Nephron (organoid): ENCODE results near the gene SMAD3.

ENCODE experiments used
- H3K27ac Mint-ChIP-seq, 3 experiments: 2 replicates each; pipeline ENCODE4 v1.8.0; 2020; ENCODE audit warnings: mixed read lengths in 3 of 3, mild to moderate bottlenecking in 2 of 3, moderate library complexity in 1 of 3
- H3K27me3 Mint-ChIP-seq: 2 replicates; pipeline ENCODE4 v1.8.0; 2021; ENCODE audit warnings: low read depth, mild to moderate bottlenecking, moderate library complexity, mixed read lengths
- H3K36me3 Mint-ChIP-seq: 2 replicates; pipeline ENCODE4 v1.8.0; 2020; ENCODE audit warnings: low read depth, mixed read lengths
- H3K4me1 Mint-ChIP-seq: 2 replicates; pipeline ENCODE4 v1.8.0; 2020; ENCODE audit warnings: mixed read lengths
- H3K4me3 Mint-ChIP-seq, 3 experiments: 2 replicates each; pipeline ENCODE4 v1.8.0; 2020; ENCODE audit warnings: mild to moderate bottlenecking in 3 of 3, mixed read lengths in 3 of 3, moderate library complexity in 2 of 3
- H3K9me3 Mint-ChIP-seq: 2 replicates; pipeline ENCODE4 v1.8.0; 2020; ENCODE audit warnings: mixed read lengths
- CTCF ChIP-seq, 3 experiments: fragments of 200-600 bp; sonication (generic); IDR thresholded peaks; one replicate each; pipeline ENCODE4 v1.5.0; 2021; ENCODE audit warnings: antibody characterized with exemption in 3 of 3; ENCODE audit not compliant: unreplicated experiment in 3 of 3

The SMAD3 gene

GRCh38 chr15:67021455-67021854 is 43.9 kb upstream of the SMAD3 start:
- Mint-ChIP-seq H3K4me1 (peaks cover 53% of the 10 kb centered on the region), H3K36me3 (no peaks in the 10 kb centered on the region), H3K4me3 (no peak overlapping the region), H3K9me3 (no peaks in the 10 kb centered on the region), H3K27ac (no peak overlapping the region), H3K27me3 (peaks cover 7% of the 10 kb centered on the region)
- no peak for TF ChIP-seq CTCF (IDR thresholded peaks at IDR 0.05; ENCODE audit: unreplicated experiment in 3 of 3)

GRCh38 chr15:67022587-67023105 is 42.8 kb upstream of the SMAD3 start:
- H3K4me3 Mint-ChIP-seq = no peak overlapping the region
- no peaks in the 10 kb centered on the region for H3K9me3 Mint-ChIP-seq
- peaks cover 7% of the 10 kb centered on the region for H3K27me3 Mint-ChIP-seq
- no peak for TF ChIP-seq CTCF (IDR thresholded peaks at IDR 0.05; ENCODE audit: unreplicated experiment in 3 of 3)
- H3K36me3 Mint-ChIP-seq = no peaks in the 10 kb centered on the region
- peak overlapping the region in 1 of 3 experiments; percentile 45 for H3K27ac Mint-ChIP-seq
- H3K4me1 Mint-ChIP-seq = peaks cover 58% of the 10 kb centered on the region

- no peak for TF ChIP-seq CTCF (IDR thresholded peaks at IDR 0.05; ENCODE audit: unreplicated experiment in 3 of 3)
- Mint-ChIP-seq H3K4me1 (peaks cover 53% of the 10 kb centered on the region), H3K27me3 (peaks cover 4% of the 10 kb centered on the region), H3K27ac (peak overlapping the region; percentile 84 to 95 (median 95)), H3K9me3 (no peaks in the 10 kb centered on the region), H3K4me3 (no peak overlapping the region), H3K36me3 (no peaks in the 10 kb centered on the region)
Measured at GRCh38 chr15:67023517-67024313, 41.7 kb upstream of the SMAD3 start.

- Mint-ChIP-seq H3K27ac (peak overlapping the region; percentile 84 to 95 (median 95)), H3K4me1 (peaks cover 47% of the 10 kb centered on the region), H3K36me3 (no peaks in the 10 kb centered on the region), H3K9me3 (no peaks in the 10 kb centered on the region), H3K4me3 (peak overlapping the region in 2 of 3 experiments; percentile 5 to 24), H3K27me3 (no peaks in the 10 kb centered on the region)
- no peak for TF ChIP-seq CTCF (IDR thresholded peaks at IDR 0.05; ENCODE audit: unreplicated experiment in 3 of 3)
Measured at GRCh38 chr15:67024314-67024997, 40.9 kb upstream of the SMAD3 start.

- Mint-ChIP-seq H3K4me1 (peaks cover 47% of the 10 kb centered on the region), H3K36me3 (no peaks in the 10 kb centered on the region), H3K9me3 (no peaks in the 10 kb centered on the region), H3K4me3 (peak overlapping the region in 2 of 3 experiments; percentile 5 to 24), H3K27me3 (peaks cover 1% of the 10 kb centered on the region), H3K27ac (peak overlapping the region; percentile 84 to 95 (median 95))
- no peak for TF ChIP-seq CTCF (IDR thresholded peaks at IDR 0.05; ENCODE audit: unreplicated experiment in 3 of 3)
Measured at GRCh38 chr15:67024998-67025368, 40.4 kb upstream of the SMAD3 start.
